ENCODE measurements around the gene TUSC2.

TUSC2 gene

GRCh38 chr3:50354850-50355249, 26.8 kb upstream of the TUSC2 start:
- DNase-seq (ENCODE audit: low read depth in 2 of 2), result no peak

- DNase-seq (ENCODE audit: low read depth in 2 of 2), result no peak
Measured at GRCh38 chr3:50354186-50354764, 26.3 kb upstream of the TUSC2 start.

- no peak for DNase-seq (ENCODE audit: low read depth in 2 of 2)
Measured at GRCh38 chr3:50353245-50354004, 25.4 kb upstream of the TUSC2 start.

GRCh38 chr3:50352781-50353180, 24.8 kb upstream of the TUSC2 start:
- no peak for DNase-seq (ENCODE audit: low read depth in 2 of 2)

GRCh38 chr3:50351323-50351697, 23.3 kb upstream of the TUSC2 start:
- no peak for DNase-seq (ENCODE audit: low read depth in 2 of 2)

- DNase-seq (ENCODE audit: low read depth in 2 of 2), result peak; percentile 99
Measured at GRCh38 chr3:50350527-50351322, 22.7 kb upstream of the TUSC2 start, which contains the start of the genes CYB561D2 and NPRL2. CYB561D2 (plus strand) TSS chr3:50350862; CDS start chr3:50351434, 572 bp downstream. NPRL2 (minus strand) TSS chr3:50350775; CDS start chr3:50350652, 123 bp downstream.

GRCh38 chr3:50350213-50350526, 22.1 kb upstream of the TUSC2 start:
- DNase-seq (ENCODE audit: low read depth in 2 of 2), result no peak

- DNase-seq (ENCODE audit: low read depth in 2 of 2), result peak; percentile 60 to 63
Measured at GRCh38 chr3:50347187-50347813, 19.3 kb upstream of the TUSC2 start.

GRCh38 chr3:50345586-50346234, 17.7 kb upstream of the TUSC2 start, which contains the start of gene ZMYND10:
ZMYND10 (minus strand) TSS chr3:50345732; CDS start chr3:50345579, 153 bp downstream.
- peak; percentile 35 to 44 for DNase-seq (ENCODE audit: low read depth in 2 of 2)

- DNase-seq (ENCODE audit: low read depth in 2 of 2), result no peak
Measured at GRCh38 chr3:50345008-50345407, 17.0 kb upstream of the TUSC2 start.

- DNase-seq (ENCODE audit: low read depth in 2 of 2), result no peak
Measured at GRCh38 chr3:50342813-50343633, 15.0 kb upstream of the TUSC2 start.

- DNase-seq (ENCODE audit: low read depth in 2 of 2), result no peak
Measured at GRCh38 chr3:50341996-50342650, 14.1 kb upstream of the TUSC2 start.

GRCh38 chr3:50341537-50341936, 13.5 kb upstream of the TUSC2 start:
- no peak for DNase-seq (ENCODE audit: low read depth in 2 of 2)

GRCh38 chr3:50340448-50341329, 12.7 kb upstream of the TUSC2 start, which contains the start of gene RASSF1:
RASSF1 (minus strand) TSS chr3:50340836; CDS start chr3:50340805, 31 bp downstream.
- peak in 1 of 2 donors; percentile 30 for DNase-seq (ENCODE audit: low read depth in 2 of 2)

GRCh38 chr3:50340147-50340447, 12.1 kb upstream of the TUSC2 start:
- no peak for DNase-seq (ENCODE audit: low read depth in 2 of 2)

- DNase-seq (ENCODE audit: low read depth in 2 of 2), result no peak
Measured at GRCh38 chr3:50339485-50340146, 11.6 kb upstream of the TUSC2 start.

GRCh38 chr3:50338965-50339364, 10.9 kb upstream of the TUSC2 start:
- no peak for DNase-seq (ENCODE audit: low read depth in 2 of 2)

- DNase-seq (ENCODE audit: low read depth in 2 of 2), result peak; percentile 91
Measured at GRCh38 chr3:50337175-50337861, 9.3 kb upstream of the TUSC2 start.

All from stimulated activated CD8-positive, alpha-beta memory T cell treated with anti-CD3 and anti-CD28 coated beads, Interleukin-15, amount 100 ng/mL, for 4 hours (primary cell).